Measurements from ENCODE around the gene ADAP1. TPM values are rescaled to one million over a fixed set of nuclear protein-coding genes. Genes with fewer than 3 reads are reported as not detected.
"Not testable (repeated sequence)": the region's sequence is repeated elsewhere in the genome, so short reads cannot be mapped to it uniquely, and the experiment has no call there.

ADAP1 gene
- total RNA-seq, 3 donors from 2014 or later = 7.5 to 15.5 (median 14.0) TPM

DNA sequence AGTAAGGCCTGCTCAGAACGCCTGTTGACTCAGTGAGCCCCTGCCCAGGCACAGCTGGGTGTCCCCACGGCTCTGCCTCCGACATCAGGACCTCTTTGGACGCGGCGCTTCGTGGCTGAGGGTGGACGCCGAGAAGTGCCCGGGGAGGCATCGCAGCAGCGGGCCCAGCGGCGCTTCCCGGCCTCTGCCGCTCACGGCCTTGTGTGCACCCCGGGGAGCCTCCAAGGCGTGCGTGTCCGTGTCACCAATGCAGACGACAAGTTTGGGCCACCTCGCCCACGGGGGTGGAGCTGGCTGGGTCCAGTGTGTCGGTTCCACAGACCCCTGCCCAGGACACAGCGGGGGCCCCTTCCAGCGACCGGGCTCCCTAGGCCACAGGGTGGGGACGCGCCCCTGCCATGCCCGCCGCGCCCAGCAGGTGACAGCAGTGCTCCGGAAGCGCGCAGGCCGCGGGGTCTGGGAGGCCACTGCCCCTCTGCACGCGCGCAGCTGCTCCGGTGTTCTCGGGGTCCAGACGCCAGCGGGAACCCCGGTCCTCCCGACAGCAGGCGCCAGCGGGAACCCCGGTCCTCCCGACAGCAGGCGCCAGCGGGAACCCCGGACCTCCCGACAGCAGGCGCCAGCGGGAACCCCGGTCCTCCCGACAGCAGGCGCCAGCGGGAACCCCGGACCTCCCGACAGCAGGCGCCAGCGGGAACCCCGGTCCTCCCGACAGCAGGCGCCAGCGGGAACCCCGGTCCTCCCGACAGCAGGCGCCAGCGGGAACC is 45.7 kb downstream of the ADAP1 start:
- intact Hi-C loops (cut with DNase I; ENCODE audit: low total_unique reads) = loop anchor here (2.0 kb wide), 1 partner anchor 44 kb away; no protein-coding TSS in a partner anchor

DNA sequence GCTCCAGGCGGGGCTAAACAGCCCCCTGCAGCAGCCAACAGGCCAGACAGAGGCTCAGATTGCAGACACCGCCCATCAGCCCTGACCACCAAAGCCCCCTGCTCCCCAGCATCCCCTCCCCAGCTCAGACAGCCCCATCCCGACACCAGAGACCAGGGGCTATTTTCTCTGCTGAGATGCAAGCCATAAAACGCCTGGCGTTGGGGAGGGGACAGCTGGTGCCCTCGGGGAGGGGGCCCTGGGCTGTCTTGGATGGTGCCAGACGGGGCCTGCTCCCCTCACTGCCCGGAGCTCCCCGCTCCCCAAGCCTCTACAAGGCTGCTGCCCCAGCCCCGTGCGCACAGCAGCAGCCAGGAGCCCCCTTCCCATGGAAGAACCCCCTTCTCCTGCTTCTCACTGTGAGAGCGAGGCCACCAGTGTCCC is 46.3 kb downstream of the ADAP1 start:
- Histone ChIP-seq H3K4me1 (no peaks in the 10 kb centered on the region), H3K36me3 (no peaks in the 10 kb centered on the region), H3K27ac (no peak overlapping the region), H3K9me3 (peaks cover 0 to 3% of the 10 kb centered on the region in 2 donors), H3K27me3 (no peaks in the 10 kb centered on the region), H3K4me3 (no peak overlapping the region)
- TF ChIP-seq, protein P1, sequence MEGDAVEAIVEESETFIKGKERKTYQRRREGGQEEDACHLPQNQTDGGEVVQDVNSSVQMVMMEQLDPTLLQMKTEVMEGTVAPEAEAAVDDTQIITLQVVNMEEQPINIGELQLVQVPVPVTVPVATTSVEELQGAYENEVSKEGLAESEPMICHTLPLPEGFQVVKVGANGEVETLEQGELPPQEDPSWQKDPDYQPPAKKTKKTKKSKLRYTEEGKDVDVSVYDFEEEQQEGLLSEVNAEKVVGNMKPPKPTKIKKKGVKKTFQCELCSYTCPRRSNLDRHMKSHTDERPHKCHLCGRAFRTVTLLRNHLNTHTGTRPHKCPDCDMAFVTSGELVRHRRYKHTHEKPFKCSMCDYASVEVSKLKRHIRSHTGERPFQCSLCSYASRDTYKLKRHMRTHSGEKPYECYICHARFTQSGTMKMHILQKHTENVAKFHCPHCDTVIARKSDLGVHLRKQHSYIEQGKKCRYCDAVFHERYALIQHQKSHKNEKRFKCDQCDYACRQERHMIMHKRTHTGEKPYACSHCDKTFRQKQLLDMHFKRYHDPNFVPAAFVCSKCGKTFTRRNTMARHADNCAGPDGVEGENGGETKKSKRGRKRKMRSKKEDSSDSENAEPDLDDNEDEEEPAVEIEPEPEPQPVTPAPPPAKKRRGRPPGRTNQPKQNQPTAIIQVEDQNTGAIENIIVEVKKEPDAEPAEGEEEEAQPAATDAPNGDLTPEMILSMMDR (IDR thresholded peaks at IDR 0.05) = no peak
- TF ChIP-seq POLR2AphosphoS5 (IDR thresholded peaks at IDR 0.05) (no peak), POLR2A (IDR thresholded peaks at IDR 0.05) (no peak)
- intact Hi-C loops (cut with DNase I; ENCODE audit: low total_unique reads) = loop anchor here (2.0 kb wide), 1 partner anchor 45 kb away; no protein-coding TSS in a partner anchor
- no peak for DNase-seq (ENCODE audit: low spot score in 2 of 2)

More for the DNA sequence above, 45.7 kb downstream of the ADAP1 start:
- not testable (repeated sequence) for H3K27ac ChIP-seq; DNase-seq (ENCODE audit: low spot score in 2 of 2); H3K4me1 ChIP-seq; H3K9me3 ChIP-seq; H3K27me3 ChIP-seq; H3K36me3 ChIP-seq
- peak overlapping the region; percentile 25 to 53 (median 36) for H3K4me3 ChIP-seq
- TF ChIP-seq, protein P1 (IDR thresholded peaks at IDR 0.05) = peak in 2 of 3 donors; percentile 51 to 73

DNA sequence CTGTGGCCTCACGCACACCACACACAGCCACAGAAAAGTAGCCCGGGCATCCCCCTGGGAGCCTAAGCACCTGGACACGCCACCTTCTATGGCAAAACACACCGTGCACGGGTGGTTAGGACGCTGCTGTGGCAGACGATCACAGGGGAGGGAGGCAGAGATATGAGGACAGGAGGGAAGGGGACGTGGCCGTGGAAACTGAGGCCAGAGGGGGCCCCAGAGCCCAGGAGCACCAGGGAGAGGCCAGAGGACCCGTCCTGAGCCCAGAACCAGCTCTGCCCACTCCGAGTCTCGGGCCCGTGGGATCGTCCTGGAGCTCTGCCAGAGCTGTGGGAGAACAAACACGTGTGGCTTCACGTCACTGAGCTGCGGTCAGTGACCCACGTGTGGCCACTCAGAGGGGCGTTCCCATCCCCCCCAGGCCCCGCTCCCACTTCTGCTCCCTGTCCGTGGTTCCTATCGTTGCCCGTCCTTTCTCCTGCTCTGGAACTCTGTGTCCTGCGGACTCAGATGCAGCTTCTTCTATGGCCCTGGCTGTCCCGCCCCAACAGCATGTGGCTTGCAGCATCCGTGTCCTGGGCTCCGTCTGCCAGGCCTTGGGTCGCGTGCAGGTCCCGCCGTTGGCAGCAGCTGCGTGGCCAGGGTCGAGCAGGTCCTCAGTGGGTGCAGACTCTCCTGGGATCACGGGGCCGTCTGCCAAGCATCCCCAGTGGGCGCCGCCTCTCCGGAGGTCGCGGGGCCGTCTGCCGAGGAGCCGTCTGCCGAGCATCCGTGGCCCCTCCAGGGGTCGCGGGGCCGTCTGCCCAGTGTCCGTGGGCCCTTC is 47.1 kb downstream of the ADAP1 start:
- H3K4me1 ChIP-seq = no peaks in the 10 kb centered on the region
- TF ChIP-seq POLR2A (IDR thresholded peaks at IDR 0.05) (no peak), POLR2AphosphoS5 (IDR thresholded peaks at IDR 0.05) (no peak)
- TF ChIP-seq, protein P1 (IDR thresholded peaks at IDR 0.05) = no peak
- intact Hi-C loops (cut with DNase I; ENCODE audit: low total_unique reads) = no loop called here
- no peak for DNase-seq (ENCODE audit: low spot score in 2 of 2)
- H3K36me3 ChIP-seq = no peaks in the 10 kb centered on the region
- no peak overlapping the region for H3K4me3 ChIP-seq
- H3K9me3 ChIP-seq = peaks cover 0 to 3% of the 10 kb centered on the region in 2 donors
- H3K27me3 ChIP-seq = no peaks in the 10 kb centered on the region
- no peak overlapping the region for H3K27ac ChIP-seq

DNA sequence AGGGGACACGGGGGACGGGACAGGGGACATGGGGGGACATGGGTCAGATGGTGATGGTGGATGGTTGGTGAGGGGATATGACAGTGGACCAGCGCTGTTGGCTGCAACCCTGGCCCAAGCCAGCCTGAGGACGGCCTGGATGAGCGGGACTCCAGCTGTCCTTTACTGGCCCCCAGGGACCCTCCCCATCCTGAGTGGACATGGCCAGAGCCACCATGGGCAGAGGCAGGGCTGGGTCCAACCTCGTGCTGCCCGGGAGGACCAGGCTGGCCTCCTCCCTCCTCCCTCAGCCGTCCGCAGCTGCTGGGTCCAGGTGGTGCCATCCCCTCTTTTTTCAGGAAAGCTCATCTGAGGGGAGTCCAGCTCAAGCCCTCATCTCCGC is 47.7 kb downstream of the ADAP1 start:
- Histone ChIP-seq H3K9me3 (peaks cover 0 to 3% of the 10 kb centered on the region in 2 donors), H3K36me3 (no peaks in the 10 kb centered on the region), H3K4me1 (no peaks in the 10 kb centered on the region), H3K27me3 (no peaks in the 10 kb centered on the region), H3K4me3 (no peak overlapping the region), H3K27ac (no peak overlapping the region)
- TF ChIP-seq POLR2A (IDR thresholded peaks at IDR 0.05) = no peak
- TF ChIP-seq, protein P1 (IDR thresholded peaks at IDR 0.05) = no peak
- no peak for TF ChIP-seq POLR2AphosphoS5 (IDR thresholded peaks at IDR 0.05)
- intact Hi-C loops (cut with DNase I; ENCODE audit: low total_unique reads) = no loop called here
- DNase-seq (ENCODE audit: low spot score in 2 of 2) = no peak

DNA sequence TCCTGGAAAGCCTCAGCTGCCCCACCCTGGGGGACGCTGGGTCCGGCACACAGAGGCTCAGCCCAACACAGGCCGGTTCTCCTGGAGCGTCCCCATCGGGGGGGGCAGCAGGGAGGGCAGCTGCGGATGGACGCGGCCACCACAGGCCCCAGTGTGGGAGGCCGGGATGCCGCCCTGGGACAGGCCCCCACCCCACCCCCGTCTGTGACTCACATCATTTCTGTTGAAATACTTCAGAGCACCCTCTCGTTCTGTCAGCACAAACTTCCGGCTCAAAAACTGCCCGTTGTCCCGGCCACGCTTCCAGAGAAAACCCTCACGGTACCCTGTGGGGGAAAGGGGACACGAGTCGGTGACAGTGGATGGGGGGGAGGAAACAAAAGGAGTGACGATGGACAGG is 49.6 kb downstream of the ADAP1 start:
- Histone ChIP-seq H3K27ac (no peak overlapping the region), H3K9me3 (peaks cover 0 to 3% of the 10 kb centered on the region in 2 donors), H3K4me3 (peak overlapping the region in 2 of 3 donors; percentile 23 to 28), H3K36me3 (no peaks in the 10 kb centered on the region), H3K4me1 (no peaks in the 10 kb centered on the region), H3K27me3 (no peaks in the 10 kb centered on the region)
- TF ChIP-seq POLR2A (IDR thresholded peaks at IDR 0.05) (no peak), POLR2AphosphoS5 (IDR thresholded peaks at IDR 0.05) (no peak)
- TF ChIP-seq, protein P1 (IDR thresholded peaks at IDR 0.05) = no peak
- no peak for DNase-seq (ENCODE audit: low spot score in 2 of 2)
- intact Hi-C loops (cut with DNase I; ENCODE audit: low total_unique reads) = no loop called here
